Measurements from ENCODE around the gene WWOX.

The WWOX gene

GRCh38 chr16:78428193-78428592, 328.7 kb downstream of the WWOX start:
- Histone ChIP-seq H3K4me3 (ENCODE audit: insufficient read length, low read depth) (no peak overlapping the region), H3K9me3 (ENCODE audit: insufficient read depth, low read length) (no peaks in the 10 kb centered on the region), H3K4me1 (ENCODE audit: insufficient read depth, insufficient read length) (no peaks in the 10 kb centered on the region), H3K9ac (ENCODE audit: insufficient read length, low read depth) (no peak overlapping the region), H3K36me3 (ENCODE audit: insufficient read depth, insufficient read length, low read length) (peaks cover 3% of the 10 kb centered on the region), H3K27me3 (ENCODE audit: insufficient read depth, insufficient read length) (no peaks in the 10 kb centered on the region)
- no peak for DNase-seq (ENCODE audit: low read depth, low spot score)
- TF ChIP-seq ZNF274 (IDR thresholded peaks at IDR 0.05; ENCODE audit: low read depth, low read length) (no peak), SUZ12 (IDR thresholded peaks at IDR 0.05; ENCODE audit: extremely low read depth, insufficient read depth, insufficient read length) (no peak), YY1 (IDR thresholded peaks at IDR 0.05; ENCODE audit: insufficient read depth, insufficient read length) (no peak)

- H3K36me3 ChIP-seq (ENCODE audit: insufficient read depth, insufficient read length, low read length) = peaks cover 3% of the 10 kb centered on the region
- H3K4me3 ChIP-seq (ENCODE audit: insufficient read length, low read depth) = no peak overlapping the region
- H3K27me3 ChIP-seq (ENCODE audit: insufficient read depth, insufficient read length) = no peaks in the 10 kb centered on the region
- no peaks in the 10 kb centered on the region for H3K4me1 ChIP-seq (ENCODE audit: insufficient read depth, insufficient read length)
- no peak for TF ChIP-seq SUZ12 (IDR thresholded peaks at IDR 0.05; ENCODE audit: extremely low read depth, insufficient read depth, insufficient read length)
- no peak for TF ChIP-seq ZNF274 (IDR thresholded peaks at IDR 0.05; ENCODE audit: low read depth, low read length)
- TF ChIP-seq YY1 (IDR thresholded peaks at IDR 0.05; ENCODE audit: insufficient read depth, insufficient read length) = no peak
- no peaks in the 10 kb centered on the region for H3K9me3 ChIP-seq (ENCODE audit: insufficient read depth, low read length)
- DNase-seq (ENCODE audit: low read depth, low spot score) = no peak
- no peak overlapping the region for H3K9ac ChIP-seq (ENCODE audit: insufficient read length, low read depth)
These were observed 330.8 kb downstream of the WWOX start for GRCh38 chr16:78430281-78430680.

- Histone ChIP-seq H3K27me3 (ENCODE audit: insufficient read depth, insufficient read length) (no peaks in the 10 kb centered on the region), H3K36me3 (ENCODE audit: insufficient read depth, insufficient read length, low read length) (peaks cover 3% of the 10 kb centered on the region), H3K4me1 (ENCODE audit: insufficient read depth, insufficient read length) (no peaks in the 10 kb centered on the region), H3K9me3 (ENCODE audit: insufficient read depth, low read length) (no peaks in the 10 kb centered on the region), H3K4me3 (ENCODE audit: insufficient read length, low read depth) (no peak overlapping the region), H3K9ac (ENCODE audit: insufficient read length, low read depth) (no peak overlapping the region)
- DNase-seq (ENCODE audit: low read depth, low spot score) = no peak
- no peak for TF ChIP-seq ZNF274 (IDR thresholded peaks at IDR 0.05; ENCODE audit: low read depth, low read length)
- no peak for TF ChIP-seq YY1 (IDR thresholded peaks at IDR 0.05; ENCODE audit: insufficient read depth, insufficient read length)
- TF ChIP-seq SUZ12 (IDR thresholded peaks at IDR 0.05; ENCODE audit: extremely low read depth, insufficient read depth, insufficient read length) = no peak
These were observed 331.7 kb downstream of the WWOX start for GRCh38 chr16:78431004-78431670.

GRCh38 chr16:78431701-78432100, 332.2 kb downstream of the WWOX start:
- Histone ChIP-seq H3K36me3 (ENCODE audit: insufficient read depth, insufficient read length, low read length) (peaks cover 3% of the 10 kb centered on the region), H3K9ac (ENCODE audit: insufficient read length, low read depth) (no peak overlapping the region), H3K4me1 (ENCODE audit: insufficient read depth, insufficient read length) (no peaks in the 10 kb centered on the region), H3K27me3 (ENCODE audit: insufficient read depth, insufficient read length) (no peaks in the 10 kb centered on the region), H3K4me3 (ENCODE audit: insufficient read length, low read depth) (no peak overlapping the region), H3K9me3 (ENCODE audit: insufficient read depth, low read length) (no peaks in the 10 kb centered on the region)
- no peak for TF ChIP-seq YY1 (IDR thresholded peaks at IDR 0.05; ENCODE audit: insufficient read depth, insufficient read length)
- TF ChIP-seq ZNF274 (IDR thresholded peaks at IDR 0.05; ENCODE audit: low read depth, low read length) = no peak
- TF ChIP-seq SUZ12 (IDR thresholded peaks at IDR 0.05; ENCODE audit: extremely low read depth, insufficient read depth, insufficient read length) = no peak
- no peak for DNase-seq (ENCODE audit: low read depth, low spot score)

GRCh38 chr16:78432451-78432850, 333.0 kb downstream of the WWOX start:
- Histone ChIP-seq H3K9me3 (ENCODE audit: insufficient read depth, low read length) (no peaks in the 10 kb centered on the region), H3K36me3 (ENCODE audit: insufficient read depth, insufficient read length, low read length) (peaks cover 3% of the 10 kb centered on the region), H3K4me1 (ENCODE audit: insufficient read depth, insufficient read length) (no peaks in the 10 kb centered on the region), H3K9ac (ENCODE audit: insufficient read length, low read depth) (no peak overlapping the region), H3K27me3 (ENCODE audit: insufficient read depth, insufficient read length) (no peaks in the 10 kb centered on the region), H3K4me3 (ENCODE audit: insufficient read length, low read depth) (no peak overlapping the region)
- no peak for DNase-seq (ENCODE audit: low read depth, low spot score)
- no peak for TF ChIP-seq SUZ12 (IDR thresholded peaks at IDR 0.05; ENCODE audit: extremely low read depth, insufficient read depth, insufficient read length)
- TF ChIP-seq ZNF274 (IDR thresholded peaks at IDR 0.05; ENCODE audit: low read depth, low read length) = no peak
- TF ChIP-seq YY1 (IDR thresholded peaks at IDR 0.05; ENCODE audit: insufficient read depth, insufficient read length) = no peak

GRCh38 chr16:78433116-78433515, 333.7 kb downstream of the WWOX start:
- TF ChIP-seq ZNF274 (IDR thresholded peaks at IDR 0.05; ENCODE audit: low read depth, low read length) = no peak
- TF ChIP-seq SUZ12 (IDR thresholded peaks at IDR 0.05; ENCODE audit: extremely low read depth, insufficient read depth, insufficient read length) = no peak
- no peak for TF ChIP-seq YY1 (IDR thresholded peaks at IDR 0.05; ENCODE audit: insufficient read depth, insufficient read length)
- no peak overlapping the region for H3K4me3 ChIP-seq (ENCODE audit: insufficient read length, low read depth)
- H3K9ac ChIP-seq (ENCODE audit: insufficient read length, low read depth) = no peak overlapping the region
- H3K36me3 ChIP-seq (ENCODE audit: insufficient read depth, insufficient read length, low read length) = peaks cover 3% of the 10 kb centered on the region
- H3K27me3 ChIP-seq (ENCODE audit: insufficient read depth, insufficient read length) = no peaks in the 10 kb centered on the region
- no peak for DNase-seq (ENCODE audit: low read depth, low spot score)
- no peaks in the 10 kb centered on the region for H3K4me1 ChIP-seq (ENCODE audit: insufficient read depth, insufficient read length)
- no peaks in the 10 kb centered on the region for H3K9me3 ChIP-seq (ENCODE audit: insufficient read depth, low read length)

GRCh38 chr16:78434401-78434800, 334.9 kb downstream of the WWOX start:
- TF ChIP-seq ZNF274 (IDR thresholded peaks at IDR 0.05; ENCODE audit: low read depth, low read length) = no peak
- TF ChIP-seq SUZ12 (IDR thresholded peaks at IDR 0.05; ENCODE audit: extremely low read depth, insufficient read depth, insufficient read length) = no peak
- TF ChIP-seq YY1 (IDR thresholded peaks at IDR 0.05; ENCODE audit: insufficient read depth, insufficient read length) = no peak
- DNase-seq (ENCODE audit: low read depth, low spot score) = no peak
- Histone ChIP-seq H3K9ac (ENCODE audit: insufficient read length, low read depth) (no peak overlapping the region), H3K4me3 (ENCODE audit: insufficient read length, low read depth) (no peak overlapping the region), H3K4me1 (ENCODE audit: insufficient read depth, insufficient read length) (no peaks in the 10 kb centered on the region), H3K27me3 (ENCODE audit: insufficient read depth, insufficient read length) (no peaks in the 10 kb centered on the region), H3K9me3 (ENCODE audit: insufficient read depth, low read length) (no peaks in the 10 kb centered on the region), H3K36me3 (ENCODE audit: insufficient read depth, insufficient read length, low read length) (peaks cover 3% of the 10 kb centered on the region)

Measured in NT2/D1 (cell line).